Measurements from ENCODE around the gene ZNF45.
"Not testable (repeated sequence)": the region's sequence is repeated elsewhere in the genome, so short reads cannot be mapped to it uniquely, and the experiment has no call there.

Gene ZNF45

GRCh38 chr19:43910884-43911283, 24.2 kb downstream of the ZNF45 start:
- DNase-seq: no peak

- no peak for DNase-seq
Measured at GRCh38 chr19:43908659-43909058, 26.4 kb downstream of the ZNF45 start.

GRCh38 chr19:43906774-43907173, 28.3 kb downstream of the ZNF45 start:
- DNase-seq: no peak

GRCh38 chr19:43905897-43906296, 29.2 kb downstream of the ZNF45 start:
- no peak for DNase-seq

- DNase-seq: no peak
Measured at GRCh38 chr19:43902399-43902798, 32.7 kb downstream of the ZNF45 start.

- no peak for DNase-seq
Measured at GRCh38 chr19:43901395-43902390, 33.4 kb downstream of the ZNF45 start.

- no peak for DNase-seq
Measured at GRCh38 chr19:43895727-43896308, 39.3 kb downstream of the ZNF45 start.

- no peak for DNase-seq
Measured at GRCh38 chr19:43883864-43884263, 51.2 kb downstream of the ZNF45 start, which contains the start of gene ZNF404. TSS of gene ZNF404 (minus strand) at chr19:43883964.

GRCh38 chr19:43880483-43880882, 54.6 kb downstream of the ZNF45 start:
- no peak for DNase-seq

GRCh38 chr19:43872547-43873336, 62.3 kb downstream of the ZNF45 start:
- DNase-seq: no peak

GRCh38 chr19:43866923-43867322, 68.2 kb downstream of the ZNF45 start:
- not testable (repeated sequence) for DNase-seq
